ENCODE data around the gene CTNNBL1. TPM values are rescaled to one million over a fixed set of nuclear protein-coding genes. Genes with fewer than 3 reads are reported as not detected.
A peak's percentile ranks its signal among the peaks of the same experiment; 100 is the strongest.

Gene CTNNBL1
- total RNA-seq, 4 donors from 2014 or later = 40.4 to 54.3 (median 44.7) TPM

- no peaks in the 10 kb centered on the region for H3K9me3 ChIP-seq
- no peaks in the 10 kb centered on the region for H3K36me3 ChIP-seq
- no peak overlapping the region for H3K27ac ChIP-seq (replicated peaks in 1 of 4)
- WGBS = 48% methylated on average over 2 of the region's 2 CpGs
- H3K4me3 ChIP-seq = no peak overlapping the region
- H3K4me1 ChIP-seq = peaks cover 0 to 17% (median 13%) of the 10 kb centered on the region in 4 donors
- no peak for TF ChIP-seq POLR2A (IDR thresholded peaks at IDR 0.05; ENCODE audit: low read depth)
- no peak for TF ChIP-seq EP300 (IDR thresholded peaks at IDR 0.05)
- no peak for TF ChIP-seq CTCF (IDR thresholded peaks at IDR 0.05)
- TF ChIP-seq POLR2AphosphoS5 (IDR thresholded peaks at IDR 0.05) = no peak
- no peak for DNase-seq (ENCODE audit: extremely low spot score)
- no peaks in the 10 kb centered on the region for H3K27me3 ChIP-seq
- intact Hi-C loops (cut with DNase I) = no loop called here
Measured at GRCh38 chr20:37669062-37669772, 24.6 kb upstream of the CTNNBL1 start.

GRCh38 chr20:37669773-37670236, 24.0 kb upstream of the CTNNBL1 start:
- no peak for DNase-seq (ENCODE audit: extremely low spot score)
- H3K27ac ChIP-seq (replicated peaks in 1 of 4) = no peak overlapping the region
- H3K4me1 ChIP-seq = peaks cover 0 to 17% (median 13%) of the 10 kb centered on the region in 4 donors
- no peaks in the 10 kb centered on the region for H3K27me3 ChIP-seq
- no peaks in the 10 kb centered on the region for H3K36me3 ChIP-seq
- H3K9me3 ChIP-seq = no peaks in the 10 kb centered on the region
- peak overlapping the region; percentile 37 to 54 (median 41) for H3K4me3 ChIP-seq
- TF ChIP-seq POLR2A (IDR thresholded peaks at IDR 0.05; ENCODE audit: low read depth) (no peak), EP300 (IDR thresholded peaks at IDR 0.05) (no peak), POLR2AphosphoS5 (IDR thresholded peaks at IDR 0.05) (no peak), CTCF (IDR thresholded peaks at IDR 0.05) (no peak)
- intact Hi-C loops (cut with DNase I) = no loop called here
- WGBS = 67% methylated on average over 10 of the region's 12 CpGs

- DNase-seq (ENCODE audit: extremely low spot score) = no peak
- H3K27me3 ChIP-seq = no peaks in the 10 kb centered on the region
- no peaks in the 10 kb centered on the region for H3K36me3 ChIP-seq
- peak overlapping the region; percentile 37 to 54 (median 41) for H3K4me3 ChIP-seq
- H3K4me1 ChIP-seq = peaks cover 0 to 17% (median 13%) of the 10 kb centered on the region in 4 donors
- intact Hi-C loops (cut with DNase I) = no loop called here
- no peak overlapping the region for H3K27ac ChIP-seq (replicated peaks in 1 of 4)
- H3K9me3 ChIP-seq = no peaks in the 10 kb centered on the region
- TF ChIP-seq POLR2AphosphoS5 (IDR thresholded peaks at IDR 0.05) = no peak
- no peak for TF ChIP-seq POLR2A (IDR thresholded peaks at IDR 0.05; ENCODE audit: low read depth)
- no peak for TF ChIP-seq EP300 (IDR thresholded peaks at IDR 0.05)
- TF ChIP-seq CTCF (IDR thresholded peaks at IDR 0.05) = no peak
- WGBS = 31% methylated on average over 18 of the region's 18 CpGs
Measured at GRCh38 chr20:37670351-37670791, 23.5 kb upstream of the CTNNBL1 start.

- Histone ChIP-seq H3K36me3 (no peaks in the 10 kb centered on the region), H3K4me1 (peaks cover 0 to 17% (median 13%) of the 10 kb centered on the region in 4 donors), H3K9me3 (no peaks in the 10 kb centered on the region), H3K27ac (replicated peaks in 1 of 4) (no peak overlapping the region), H3K27me3 (no peaks in the 10 kb centered on the region), H3K4me3 (no peak overlapping the region)
- intact Hi-C loops (cut with DNase I) = no loop called here
- DNase-seq (ENCODE audit: extremely low spot score) = no peak
- 100% methylated on average over 3 of the region's 3 CpGs for WGBS
- TF ChIP-seq POLR2AphosphoS5 (IDR thresholded peaks at IDR 0.05) (no peak), CTCF (IDR thresholded peaks at IDR 0.05) (no peak), POLR2A (IDR thresholded peaks at IDR 0.05; ENCODE audit: low read depth) (no peak), EP300 (IDR thresholded peaks at IDR 0.05) (no peak)
Measured at GRCh38 chr20:37672143-37672542, 21.7 kb upstream of the CTNNBL1 start.

Data from esophagus muscularis mucosa (tissue), 4 donors.